Measurements from ENCODE around the gene FRY. TPM values are rescaled to one million over a fixed set of nuclear protein-coding genes. Genes with fewer than 3 reads are reported as not detected.
A peak's percentile ranks its signal among the peaks of the same experiment; 100 is the strongest.

The FRY gene
- total RNA-seq, 2 experiments from 2014 or later, result 13.1 to 13.8 TPM

- CTCF ChIA-PET, result interaction anchor here (1.0 to 1.4 kb wide), 2 partner anchors 16 to 47 kb away, joined by 3 to 7 read pairs; no protein-coding TSS in a partner anchor
- POLR2A ChIA-PET, result no interaction called here
- H3K36me3 Mint-ChIP-seq (ENCODE audit: low read depth), result no peaks in the 10 kb centered on the region
- H3K9me3 Mint-ChIP-seq, result no peaks in the 10 kb centered on the region
- DNase-seq, result no peak
- no peaks in the 10 kb centered on the region for H3K27me3 Mint-ChIP-seq
- no peaks in the 10 kb centered on the region for H3K4me1 Mint-ChIP-seq
- H3K27ac Mint-ChIP-seq, result no peak overlapping the region
- no peak overlapping the region for H3K4me3 Mint-ChIP-seq
Observed at GRCh38 chr13:32262619-32263018, 231.0 kb downstream of the FRY start.

GRCh38 chr13:32264407-32264806 is 232.8 kb downstream of the FRY start:
- Mint-ChIP-seq H3K36me3 (ENCODE audit: low read depth) (no peaks in the 10 kb centered on the region), H3K27me3 (no peaks in the 10 kb centered on the region), H3K27ac (no peak overlapping the region), H3K4me3 (no peak overlapping the region), H3K4me1 (no peaks in the 10 kb centered on the region), H3K9me3 (no peaks in the 10 kb centered on the region)
- DNase-seq, result no peak
- CTCF ChIA-PET, result no interaction called here
- POLR2A ChIA-PET, result no interaction called here

GRCh38 chr13:32265726-32266125 is 234.2 kb downstream of the FRY start:
- ChIA-PET CTCF (no interaction called here), POLR2A (no interaction called here)
- no peaks in the 10 kb centered on the region for H3K9me3 Mint-ChIP-seq
- no peak overlapping the region for H3K27ac Mint-ChIP-seq
- no peaks in the 10 kb centered on the region for H3K4me1 Mint-ChIP-seq
- no peaks in the 10 kb centered on the region for H3K27me3 Mint-ChIP-seq
- no peak overlapping the region for H3K4me3 Mint-ChIP-seq
- DNase-seq, result no peak
- H3K36me3 Mint-ChIP-seq (ENCODE audit: low read depth), result no peaks in the 10 kb centered on the region

- POLR2A ChIA-PET, result no interaction called here
- Mint-ChIP-seq H3K9me3 (no peaks in the 10 kb centered on the region), H3K27ac (no peak overlapping the region), H3K4me3 (no peak overlapping the region), H3K27me3 (no peaks in the 10 kb centered on the region), H3K4me1 (no peaks in the 10 kb centered on the region), H3K36me3 (ENCODE audit: low read depth) (no peaks in the 10 kb centered on the region)
- CTCF ChIA-PET, result no interaction called here
- DNase-seq, result no peak
Observed at GRCh38 chr13:32266130-32266529, 234.6 kb downstream of the FRY start.

- peaks cover 5% of the 10 kb centered on the region for H3K4me1 Mint-ChIP-seq
- no peak overlapping the region for H3K4me3 Mint-ChIP-seq
- H3K9me3 Mint-ChIP-seq, result no peaks in the 10 kb centered on the region
- no peaks in the 10 kb centered on the region for H3K27me3 Mint-ChIP-seq
- POLR2A ChIA-PET, result interaction anchor here (1.5 kb wide), 1 partner anchor 47 kb away, joined by 6 read pairs; the partner anchor contains the start of genes BRCA2 and ZAR1L
- peak; percentile 41 for DNase-seq
- H3K27ac Mint-ChIP-seq, result no peak overlapping the region
- CTCF ChIA-PET, result interaction anchor here (0.5 to 2.5 kb wide), 12 partner anchors 11 to 358 kb away, joined by 3 to 8 read pairs (median 4); partner anchors contain the start of gene PDS5B
- H3K36me3 Mint-ChIP-seq (ENCODE audit: low read depth), result peaks cover 6% of the 10 kb centered on the region
Observed at GRCh38 chr13:32267836-32268439, 236.4 kb downstream of the FRY start.

- POLR2A ChIA-PET, result no interaction called here
- peaks cover 9% of the 10 kb centered on the region for H3K36me3 Mint-ChIP-seq (ENCODE audit: low read depth)
- no peak for DNase-seq
- no peak overlapping the region for H3K27ac Mint-ChIP-seq
- CTCF ChIA-PET, result no interaction called here
- no peak overlapping the region for H3K4me3 Mint-ChIP-seq
- peaks cover 5% of the 10 kb centered on the region for H3K4me1 Mint-ChIP-seq
- H3K9me3 Mint-ChIP-seq, result no peaks in the 10 kb centered on the region
- H3K27me3 Mint-ChIP-seq, result no peaks in the 10 kb centered on the region
Observed at GRCh38 chr13:32272021-32272683, 240.6 kb downstream of the FRY start.

GRCh38 chr13:32277839-32278238 is 246.3 kb downstream of the FRY start:
- CTCF ChIA-PET, result no interaction called here
- DNase-seq, result no peak

GRCh38 chr13:32278426-32278825 is 246.9 kb downstream of the FRY start:
- CTCF ChIA-PET, result interaction anchor here (1.0 kb wide), 1 partner anchor 10 kb away, joined by 3 read pairs; no protein-coding TSS in a partner anchor

More at GRCh38 chr13:32277839-32278238, 246.3 kb downstream of the FRY start:
- peaks cover 5% of the 10 kb centered on the region for H3K36me3 Mint-ChIP-seq (ENCODE audit: low read depth)
- POLR2A ChIA-PET, result no interaction called here
- no peak overlapping the region for H3K27ac Mint-ChIP-seq
- H3K4me3 Mint-ChIP-seq, result no peak overlapping the region
- H3K27me3 Mint-ChIP-seq, result no peaks in the 10 kb centered on the region
- H3K4me1 Mint-ChIP-seq, result no peaks in the 10 kb centered on the region
- no peaks in the 10 kb centered on the region for H3K9me3 Mint-ChIP-seq

GRCh38 chr13:32281096-32281495 is 249.5 kb downstream of the FRY start:
- Mint-ChIP-seq H3K4me3 (no peak overlapping the region), H3K27ac (no peak overlapping the region), H3K27me3 (no peaks in the 10 kb centered on the region), H3K9me3 (no peaks in the 10 kb centered on the region), H3K36me3 (ENCODE audit: low read depth) (peaks cover 5% of the 10 kb centered on the region), H3K4me1 (no peaks in the 10 kb centered on the region)
- POLR2A ChIA-PET, result interaction anchor here (1.4 kb wide), 1 partner anchor 34 kb away, joined by 4 read pairs; the partner anchor contains the start of genes BRCA2 and ZAR1L
- DNase-seq, result no peak
- CTCF ChIA-PET, result no interaction called here

More at GRCh38 chr13:32278426-32278825, 246.9 kb downstream of the FRY start:
- no peak for DNase-seq
- Mint-ChIP-seq H3K36me3 (ENCODE audit: low read depth) (peaks cover 5% of the 10 kb centered on the region), H3K4me3 (no peak overlapping the region), H3K27ac (no peak overlapping the region), H3K27me3 (no peaks in the 10 kb centered on the region), H3K9me3 (no peaks in the 10 kb centered on the region), H3K4me1 (no peaks in the 10 kb centered on the region)
- POLR2A ChIA-PET, result no interaction called here

- CTCF ChIA-PET, result no interaction called here
- Mint-ChIP-seq H3K27ac (no peak overlapping the region), H3K9me3 (no peaks in the 10 kb centered on the region), H3K27me3 (no peaks in the 10 kb centered on the region), H3K4me3 (no peak overlapping the region), H3K4me1 (no peaks in the 10 kb centered on the region), H3K36me3 (ENCODE audit: low read depth) (peaks cover 2% of the 10 kb centered on the region)
- POLR2A ChIA-PET, result interaction anchor here (1.4 kb wide), 1 partner anchor 33 kb away, joined by 4 read pairs; the partner anchor contains the start of genes BRCA2 and ZAR1L
- no peak for DNase-seq
Observed at GRCh38 chr13:32282096-32282711, 250.6 kb downstream of the FRY start.

GRCh38 chr13:32284927-32285632 is 253.5 kb downstream of the FRY start:
- no peaks in the 10 kb centered on the region for H3K4me1 Mint-ChIP-seq
- H3K36me3 Mint-ChIP-seq (ENCODE audit: low read depth), result no peaks in the 10 kb centered on the region
- H3K27ac Mint-ChIP-seq, result no peak overlapping the region
- H3K9me3 Mint-ChIP-seq, result no peaks in the 10 kb centered on the region
- DNase-seq, result no peak
- ChIA-PET CTCF (no interaction called here), POLR2A (no interaction called here)
- no peak overlapping the region for H3K4me3 Mint-ChIP-seq
- no peaks in the 10 kb centered on the region for H3K27me3 Mint-ChIP-seq

- Mint-ChIP-seq H3K4me3 (no peak overlapping the region), H3K27me3 (no peaks in the 10 kb centered on the region), H3K36me3 (ENCODE audit: low read depth) (peaks cover 1% of the 10 kb centered on the region), H3K4me1 (no peaks in the 10 kb centered on the region), H3K9me3 (no peaks in the 10 kb centered on the region), H3K27ac (no peak overlapping the region)
- ChIA-PET POLR2A (no interaction called here), CTCF (no interaction called here)
- DNase-seq, result no peak
Observed at GRCh38 chr13:32285633-32285965, 254.0 kb downstream of the FRY start.

- no peaks in the 10 kb centered on the region for H3K36me3 Mint-ChIP-seq (ENCODE audit: low read depth)
Observed at GRCh38 chr13:32297206-32297605, 265.6 kb downstream of the FRY start.

More at GRCh38 chr13:32297206-32297605, 265.6 kb downstream of the FRY start:
- Mint-ChIP-seq H3K27ac (no peak overlapping the region), H3K27me3 (peaks cover 11% of the 10 kb centered on the region), H3K4me3 (no peak overlapping the region), H3K4me1 (peaks cover 11% of the 10 kb centered on the region), H3K9me3 (no peaks in the 10 kb centered on the region)
- ChIA-PET POLR2A (no interaction called here), CTCF (interaction anchor here (0.9 kb wide), 1 partner anchor 9 kb away, joined by 3 read pairs; no protein-coding TSS in a partner anchor)
- DNase-seq, result no peak
